ENCODE measurements around the gene MMP19.
"Not testable (repeated sequence)": the region's sequence is repeated elsewhere in the genome, so short reads cannot be mapped to it uniquely, and the experiment has no call there.

MMP19 gene

DNA sequence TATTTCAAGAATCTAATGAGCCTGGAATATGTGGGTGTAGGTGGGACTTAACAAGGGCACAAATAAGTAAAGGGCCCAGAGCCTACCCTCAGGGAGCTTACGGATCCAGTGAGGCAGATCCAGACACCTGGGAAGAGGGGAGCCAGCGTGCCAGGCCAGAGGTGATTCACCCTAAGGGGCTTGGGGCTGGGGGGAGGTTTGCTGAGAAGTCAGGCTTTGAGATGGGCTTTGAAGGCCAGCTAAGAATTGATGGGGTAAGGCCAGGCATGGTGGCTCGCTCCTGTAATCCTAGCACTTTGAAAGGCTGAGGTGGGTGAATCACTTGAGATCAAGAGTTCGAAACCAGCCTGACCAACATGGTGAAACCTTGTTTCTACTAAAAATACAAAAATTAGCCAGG, 695 bp upstream of the MMP19 start:
- DNase-seq: no peak

DNA sequence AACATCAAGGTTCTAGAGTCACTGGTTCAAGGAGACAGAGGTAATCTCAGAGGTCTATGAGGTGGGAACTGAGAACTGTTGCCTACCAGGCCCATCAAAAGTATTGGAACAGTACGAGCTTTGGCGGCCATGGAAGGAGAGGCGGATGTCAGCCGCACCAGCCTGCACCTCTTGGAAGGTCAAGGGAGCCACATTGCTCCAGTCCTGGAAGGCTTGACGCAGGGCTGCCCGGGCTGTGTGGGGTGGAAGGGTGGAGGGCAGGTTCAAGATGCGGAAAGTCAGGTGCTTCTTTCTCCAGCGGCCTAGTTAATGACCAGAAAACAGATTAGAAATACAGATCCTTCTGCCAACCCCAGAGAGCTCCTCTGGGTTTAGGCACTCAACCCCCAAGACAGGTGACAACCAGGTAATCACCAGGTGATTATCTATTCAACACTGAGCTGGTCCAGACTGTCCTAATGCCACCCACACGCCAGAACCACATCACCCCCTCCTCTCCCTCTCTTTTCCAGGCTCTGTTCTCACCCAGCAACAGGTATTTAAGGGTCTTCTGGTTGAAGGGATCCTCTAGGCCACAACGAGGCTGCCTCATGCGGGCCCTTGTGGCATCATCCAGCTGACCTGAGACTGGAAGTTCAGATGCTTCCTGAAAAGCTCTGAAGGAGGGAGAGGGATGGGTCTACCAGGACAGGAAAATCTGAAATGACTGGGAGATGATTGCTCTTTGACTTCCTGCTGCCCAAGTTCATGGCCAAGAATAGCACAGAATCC, 2.0 kb downstream of the MMP19 start:
- DNase-seq: no peak

DNA sequence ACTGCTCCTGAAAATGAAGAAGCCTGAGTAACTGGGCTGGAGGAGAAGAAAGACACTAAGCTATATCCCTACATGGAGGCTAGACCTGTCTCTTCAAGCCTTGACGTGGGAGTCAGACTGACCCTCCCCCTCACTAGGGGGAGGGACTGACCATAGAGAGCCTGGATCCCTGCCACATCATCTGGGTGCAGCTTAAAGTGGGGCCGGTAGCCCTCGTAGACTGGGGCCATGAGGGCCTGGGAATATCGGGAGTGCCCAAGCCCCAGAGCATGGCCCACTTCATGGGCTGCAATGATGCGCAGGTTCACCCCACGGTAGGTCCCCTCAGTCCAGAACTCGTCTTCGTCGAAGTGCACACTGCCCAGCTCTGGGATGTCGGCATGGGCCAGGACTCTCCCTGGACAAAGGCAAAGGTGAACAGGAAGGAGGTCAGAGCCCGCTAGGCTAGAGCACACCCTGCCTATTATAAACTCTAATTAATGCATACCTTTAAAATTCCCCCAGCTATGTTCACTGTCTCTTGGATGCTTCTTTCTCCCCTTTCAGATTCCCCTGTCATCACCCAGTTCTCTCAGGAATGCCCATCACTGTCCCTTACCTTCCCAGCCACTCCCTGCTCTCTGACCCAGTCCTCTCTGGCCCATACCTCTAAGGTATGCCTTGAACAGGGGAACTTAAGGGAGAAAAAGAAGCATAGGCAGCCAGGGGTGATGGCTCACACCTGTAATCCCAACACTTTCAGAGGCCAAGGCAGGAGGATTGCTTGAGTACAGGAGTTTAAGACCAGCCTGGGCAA, 3.2 kb downstream of the MMP19 start:
- no peak for DNase-seq

DNA sequence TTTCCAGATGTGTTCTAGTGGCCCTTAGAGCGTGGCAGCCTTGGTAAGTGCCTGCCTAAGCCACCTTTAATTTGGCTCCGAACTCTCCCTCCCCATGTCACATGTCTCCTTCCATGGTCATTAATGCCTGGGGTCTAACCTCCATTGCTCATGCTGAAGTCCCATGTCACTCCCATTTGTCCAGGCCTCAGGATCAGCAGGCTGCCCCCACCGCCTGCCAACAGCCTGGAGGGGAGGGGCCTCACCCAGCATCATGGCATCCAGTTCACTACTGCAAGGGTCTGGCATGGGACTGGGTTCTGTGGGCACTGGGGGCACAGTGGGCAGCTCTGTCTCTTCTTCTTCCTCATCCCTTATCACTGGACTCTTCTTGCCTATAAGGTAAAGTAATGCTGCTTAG, 4.4 kb downstream of the MMP19 start:
- DNase-seq: no peak

DNA sequence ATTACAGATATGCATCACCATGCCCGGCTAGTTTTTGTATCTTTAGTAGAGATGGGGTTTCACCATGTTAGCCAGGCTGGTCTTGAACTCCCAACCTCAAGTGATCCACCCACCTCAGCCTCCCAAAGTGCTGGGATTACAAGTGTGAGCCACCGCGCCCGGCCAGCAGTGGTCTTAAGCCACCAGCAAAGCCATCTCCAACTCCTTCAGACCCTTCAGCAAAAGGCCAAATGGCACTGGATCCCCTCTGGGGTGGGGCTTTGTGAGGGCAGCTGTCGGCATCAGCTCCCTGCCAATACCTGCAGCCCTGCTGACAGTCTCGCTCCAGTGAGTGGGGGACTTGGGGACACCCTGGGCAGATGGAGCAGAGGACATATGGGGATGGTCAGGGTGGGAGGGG, 8.3 kb downstream of the MMP19 start:
- DNase-seq: not testable (repeated sequence)

DNA sequence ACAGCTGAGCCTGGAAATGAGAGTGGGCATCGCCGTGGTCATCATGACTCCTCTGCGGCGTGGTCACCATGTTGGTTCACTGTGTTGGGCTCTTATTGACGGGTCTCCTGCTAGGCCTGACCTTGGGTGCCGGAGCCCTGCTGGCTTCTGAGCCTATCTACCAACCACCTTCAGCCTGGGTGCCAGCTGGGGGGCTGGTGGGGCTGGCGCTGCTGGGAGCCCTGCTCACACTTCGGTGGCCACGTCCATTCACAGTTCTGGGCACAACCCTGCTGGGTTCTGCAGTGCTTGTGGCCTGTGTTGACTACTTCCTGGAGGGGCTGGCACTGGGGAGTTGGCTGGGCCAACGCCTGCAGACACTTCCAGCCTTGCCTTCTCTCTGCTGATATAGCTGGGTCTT, 9.7 kb downstream of the MMP19 start:
- no peak for DNase-seq

DNA sequence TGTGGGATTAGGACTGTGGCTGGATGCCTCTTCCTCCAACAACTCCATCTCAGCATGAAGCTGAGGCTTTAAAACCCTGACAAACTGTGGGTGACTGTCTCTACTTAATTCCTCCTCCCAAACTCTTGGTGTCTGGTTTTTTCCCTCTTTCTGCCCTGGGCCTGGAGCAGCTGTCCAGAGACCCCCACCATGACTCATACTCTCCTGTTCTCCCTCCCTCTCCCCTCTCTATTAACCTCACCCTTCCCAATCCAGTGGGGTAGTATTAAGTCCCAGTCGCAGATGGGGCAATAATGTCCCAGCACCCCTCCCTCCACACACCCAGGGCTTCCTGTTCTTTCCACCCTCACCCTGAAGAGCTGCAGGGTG, 11.3 kb downstream of the MMP19 start:
- DNase-seq: no peak

DNA sequence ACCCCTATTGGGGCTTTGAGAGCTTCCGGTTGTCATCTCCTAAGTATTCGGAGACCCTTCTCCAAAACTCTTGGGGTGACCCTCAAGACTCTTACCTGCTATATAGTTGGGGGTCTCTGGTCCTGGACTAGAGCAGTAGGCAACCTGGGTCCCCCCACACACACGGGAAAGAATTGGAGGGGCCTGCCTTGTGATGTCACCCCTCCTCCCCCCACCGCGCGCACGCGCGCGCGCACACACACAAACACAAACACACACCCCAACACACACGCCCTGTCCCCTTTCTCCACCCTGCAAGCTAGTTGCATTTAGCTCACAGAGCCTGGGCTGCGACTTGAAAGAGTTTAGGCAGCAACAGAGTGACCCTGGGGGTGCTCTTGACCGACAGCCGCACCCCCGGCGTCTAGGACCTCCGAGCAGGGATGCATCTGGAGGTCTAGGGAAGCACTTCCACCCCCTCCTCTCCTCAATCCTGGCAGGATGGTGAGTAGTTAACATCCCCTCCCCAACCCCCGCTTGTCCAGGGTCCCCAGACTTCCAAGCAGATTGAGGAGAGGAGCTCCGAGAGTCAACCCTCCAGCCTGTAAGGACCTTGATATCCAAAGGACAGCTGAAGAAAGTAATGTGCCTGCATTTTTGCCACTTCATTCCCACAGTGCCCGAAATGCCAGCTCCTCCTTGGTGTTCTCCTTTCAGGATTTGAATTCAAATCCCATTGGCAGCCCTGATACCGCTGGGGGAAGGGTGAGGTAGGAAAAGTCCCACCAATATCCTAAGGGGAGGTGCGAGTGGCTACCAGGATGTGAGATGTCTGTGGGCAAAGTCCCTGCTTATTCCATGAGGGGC, 11.9 kb downstream of the MMP19 start:
- peak; percentile 66 for DNase-seq

DNA sequence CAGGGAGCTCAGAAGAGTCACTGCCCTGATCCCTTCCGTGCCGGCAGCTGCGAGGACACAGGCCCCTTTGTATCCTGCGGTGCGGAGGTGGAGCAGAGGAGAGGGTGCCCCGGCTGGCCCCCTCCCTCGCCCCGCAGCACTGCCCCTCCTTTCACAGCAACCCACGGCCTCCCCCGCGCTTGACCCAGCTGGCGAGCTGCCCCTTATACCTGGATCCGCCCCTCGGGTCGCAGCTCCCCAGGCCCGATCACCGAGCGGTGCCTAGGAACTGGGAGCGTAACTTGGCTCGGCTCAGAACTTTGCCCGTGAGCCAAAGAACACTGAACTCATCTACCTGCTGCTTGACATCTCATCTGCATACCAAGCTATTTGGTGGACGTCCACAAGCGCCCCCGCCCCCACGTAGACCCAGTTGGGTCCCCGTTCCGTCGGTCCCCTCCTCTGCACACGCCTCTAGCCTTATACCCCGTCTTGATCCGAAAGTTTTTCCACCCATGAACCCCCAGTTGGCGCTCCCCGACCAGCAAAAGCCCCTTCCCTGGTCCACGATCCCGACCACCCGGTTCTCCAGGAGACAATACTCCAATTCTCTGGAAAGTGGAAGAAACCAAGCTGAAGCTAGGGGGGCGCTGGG, 12.7 kb downstream of the MMP19 start:
- peak; percentile 27 for DNase-seq

DNA sequence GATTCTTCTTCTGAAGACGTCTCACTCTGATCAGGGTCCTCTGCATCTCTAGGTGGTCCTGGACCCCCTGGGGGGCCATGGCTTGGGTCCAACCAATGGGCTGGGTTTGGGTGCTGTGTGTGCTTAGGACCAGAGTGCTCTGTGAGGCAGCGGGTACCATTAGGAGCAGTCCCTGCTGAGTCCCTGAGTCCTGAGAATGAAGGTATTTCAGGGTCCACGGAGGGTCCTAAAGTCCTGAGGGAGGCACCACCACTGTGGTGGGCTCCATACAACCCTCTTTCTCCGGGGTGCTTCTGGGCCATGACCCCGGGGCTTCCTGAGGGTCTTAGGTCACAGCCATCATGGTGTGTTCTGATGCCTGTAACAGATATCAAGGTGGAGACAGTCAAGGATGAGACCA, 14.4 kb downstream of the MMP19 start:
- no peak for DNase-seq

DNA sequence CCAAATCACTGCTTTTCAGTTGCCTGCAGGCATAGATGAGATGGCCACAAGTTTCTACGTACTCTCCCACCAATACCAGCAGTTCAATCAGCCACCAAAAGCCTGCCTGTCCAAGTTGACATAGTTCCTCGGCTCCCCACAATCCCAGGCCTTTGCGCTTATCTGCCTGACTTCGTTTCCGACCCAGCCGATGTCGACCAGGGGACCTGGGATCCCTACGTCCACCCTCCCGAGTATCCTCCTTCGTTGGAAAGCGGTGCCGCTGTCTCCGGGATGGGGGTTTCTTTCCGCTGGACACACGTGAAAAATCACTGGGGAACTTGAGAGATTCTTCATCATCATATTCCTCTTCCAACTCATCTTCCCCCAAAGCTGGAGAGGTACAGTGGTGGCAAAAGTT, 14.9 kb downstream of the MMP19 start:
- DNase-seq: no peak

DNA sequence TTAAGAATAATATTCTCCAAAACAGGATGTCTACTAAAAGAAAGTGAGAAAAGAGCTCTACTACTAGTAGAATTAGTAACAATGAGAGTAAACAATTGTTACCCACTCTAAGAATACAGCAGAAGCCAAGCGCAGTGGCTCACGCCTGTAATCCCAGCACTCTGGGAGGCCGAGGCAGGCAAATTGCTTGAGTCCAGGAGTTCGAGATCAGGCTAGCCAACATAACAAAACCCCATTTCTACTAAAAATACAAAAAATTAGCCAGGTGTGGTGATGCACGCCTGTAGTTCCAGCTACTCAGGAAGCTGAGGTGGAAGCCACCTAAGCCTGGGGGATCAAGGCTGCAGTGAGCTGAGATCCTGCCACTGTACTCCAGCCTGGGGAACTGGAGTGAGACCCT, 18.0 kb downstream of the MMP19 start:
- no peak for DNase-seq

DNA sequence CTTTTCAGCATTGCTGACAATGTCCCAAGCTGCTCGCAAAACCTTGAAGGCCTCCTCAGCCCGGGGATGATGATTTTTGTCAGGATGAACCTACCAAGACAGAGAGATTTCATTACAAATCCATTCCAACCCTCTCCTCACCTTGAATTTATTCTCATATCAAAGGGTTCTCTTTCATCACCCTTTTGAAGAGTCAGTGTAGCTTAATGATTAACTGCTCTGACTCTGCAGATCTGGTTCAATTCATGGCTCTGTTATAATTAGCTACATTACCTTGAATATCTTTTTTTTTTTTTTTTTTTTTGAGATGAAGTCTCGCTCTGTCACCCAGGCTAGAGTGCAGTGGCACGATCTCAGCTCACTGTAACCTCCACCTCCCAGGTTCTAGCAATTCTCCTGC, 19.3 kb downstream of the MMP19 start:
- DNase-seq: no peak

DNA sequence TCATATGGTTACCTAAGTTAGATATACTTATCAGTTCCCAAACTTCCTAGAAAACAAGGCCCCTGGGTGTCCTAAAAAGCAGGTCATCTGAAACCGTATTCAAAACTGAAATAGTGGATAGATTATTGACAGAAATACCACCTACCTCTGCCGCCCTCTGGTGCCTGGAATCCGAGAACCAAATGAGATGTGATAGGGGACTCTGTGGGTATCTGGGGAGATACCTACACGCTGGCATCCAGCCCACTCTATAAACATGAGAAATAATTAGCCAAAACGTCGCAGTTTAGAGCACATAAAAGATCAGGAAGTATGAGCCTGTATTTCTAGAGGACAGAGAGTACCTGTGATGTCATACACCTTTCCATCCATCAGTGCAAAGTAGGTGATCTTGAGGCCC, 20.5 kb downstream of the MMP19 start:
- no peak for DNase-seq

DNA sequence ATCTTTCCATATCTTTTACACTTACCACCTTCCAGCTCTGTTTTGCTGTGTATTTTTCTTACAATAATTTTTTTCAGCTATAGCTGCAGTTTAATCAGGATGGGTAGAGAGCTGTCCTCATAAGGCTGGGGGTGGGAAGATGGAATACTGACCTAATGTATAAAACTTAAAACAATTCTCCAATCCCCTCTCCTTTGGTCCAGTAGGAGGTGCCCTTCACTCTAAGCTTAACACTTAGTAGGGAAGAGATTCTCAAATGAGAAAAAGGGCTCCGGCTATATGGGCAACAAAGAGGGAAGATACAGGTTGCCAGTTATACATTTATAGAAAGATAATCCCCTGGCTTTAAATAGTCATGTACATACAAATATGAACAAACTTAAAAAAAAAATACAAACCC, 22.1 kb downstream of the MMP19 start:
- no peak for DNase-seq

DNA sequence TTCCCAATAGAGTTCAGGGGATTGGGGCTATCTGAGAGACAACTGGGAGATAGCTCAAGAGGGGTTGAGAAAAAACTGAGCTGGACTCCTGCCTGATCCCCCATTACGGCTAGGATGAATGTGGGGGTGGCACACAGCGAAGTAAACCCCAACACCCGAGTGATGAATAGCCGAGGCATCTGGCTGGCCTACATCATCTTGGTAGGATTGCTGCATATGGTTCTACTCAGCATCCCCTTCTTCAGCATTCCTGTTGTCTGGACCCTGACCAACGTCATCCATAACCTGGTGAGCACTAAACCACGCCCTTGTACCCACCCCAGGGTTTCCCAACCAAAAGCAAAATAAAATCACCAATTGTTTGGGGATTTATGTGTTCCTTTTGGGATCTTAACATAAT, 23.9 kb downstream of the MMP19 start:
- no peak for DNase-seq

DNA sequence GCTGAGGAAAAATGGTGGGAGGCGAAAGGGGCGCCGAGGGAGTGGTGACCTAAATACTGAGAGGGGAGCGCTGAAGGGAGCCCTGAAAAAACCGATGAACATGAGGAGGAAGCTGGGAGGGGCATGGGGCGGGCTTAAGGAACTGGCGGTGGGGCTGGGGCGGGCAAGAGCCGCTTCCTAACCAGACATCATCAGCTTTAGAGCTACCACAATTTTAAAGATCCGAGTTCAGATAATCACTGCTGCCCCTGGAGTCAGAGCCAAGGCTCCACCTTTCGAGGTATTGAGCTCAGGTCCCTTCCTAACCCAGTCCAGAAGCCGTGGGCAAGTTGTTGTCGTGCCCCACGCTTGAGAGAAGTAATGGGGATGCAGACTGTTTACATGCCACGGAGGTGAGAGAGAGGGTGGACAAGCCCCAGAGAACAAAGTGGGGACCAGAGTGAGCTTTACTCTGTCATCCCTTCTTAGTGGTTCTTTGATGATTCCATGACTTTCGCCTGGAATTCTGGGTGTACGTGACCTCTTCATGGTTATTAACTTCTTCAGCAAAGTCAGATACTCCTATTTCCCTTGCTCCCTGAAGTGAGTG, 24.5 kb downstream of the MMP19 start:
- no peak for DNase-seq

DNA sequence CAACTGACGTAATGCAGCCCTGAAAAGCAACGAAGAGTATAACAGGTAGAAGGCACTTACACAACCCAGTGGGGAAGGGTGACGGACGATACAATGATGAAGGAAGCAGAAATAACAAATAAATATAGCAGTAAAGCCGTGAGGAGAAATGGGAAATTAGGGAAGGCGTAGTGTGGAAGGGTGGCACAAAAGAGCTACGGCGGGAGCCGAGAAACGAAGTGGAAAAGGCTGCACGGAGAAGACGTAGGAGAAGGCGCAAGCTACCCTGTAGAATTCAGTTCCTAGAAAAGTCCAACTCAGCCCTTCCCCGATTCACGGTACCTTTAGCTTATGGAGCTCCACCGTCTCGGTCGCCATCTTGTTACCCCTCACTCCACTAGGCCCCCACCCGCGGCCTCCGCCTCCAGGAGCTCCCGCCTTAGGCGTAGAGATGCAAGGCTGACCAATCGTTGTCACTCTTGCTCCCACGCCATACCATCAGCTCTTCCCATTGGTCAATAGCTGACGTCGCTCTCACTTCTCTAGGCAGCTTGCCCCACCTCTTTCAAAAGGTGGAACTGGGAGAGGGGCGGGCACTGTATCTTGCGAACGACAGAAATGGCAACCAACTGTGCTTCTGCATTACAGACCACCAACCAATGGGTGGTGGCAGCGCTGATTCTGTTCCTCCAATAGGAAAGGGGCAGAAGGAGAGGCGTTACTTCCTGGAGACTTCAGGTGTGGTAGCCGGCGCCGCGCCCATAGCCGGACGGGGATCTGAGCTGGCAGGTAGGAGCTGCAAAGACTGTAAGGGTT, 25.2 kb downstream of the MMP19 start, which contains the start of the genes ORMDL2 and SARNP:
ORMDL2 (plus strand) TSS at position 697 of the 795 bp plus-strand sequence. CDS start 959 bp downstream, outside the sequence.
SARNP (minus strand) TSS at position 380 of the 795 bp plus-strand sequence; CDS start at position 357, 23 bp downstream.
- DNase-seq: peak; percentile 100

DNA sequence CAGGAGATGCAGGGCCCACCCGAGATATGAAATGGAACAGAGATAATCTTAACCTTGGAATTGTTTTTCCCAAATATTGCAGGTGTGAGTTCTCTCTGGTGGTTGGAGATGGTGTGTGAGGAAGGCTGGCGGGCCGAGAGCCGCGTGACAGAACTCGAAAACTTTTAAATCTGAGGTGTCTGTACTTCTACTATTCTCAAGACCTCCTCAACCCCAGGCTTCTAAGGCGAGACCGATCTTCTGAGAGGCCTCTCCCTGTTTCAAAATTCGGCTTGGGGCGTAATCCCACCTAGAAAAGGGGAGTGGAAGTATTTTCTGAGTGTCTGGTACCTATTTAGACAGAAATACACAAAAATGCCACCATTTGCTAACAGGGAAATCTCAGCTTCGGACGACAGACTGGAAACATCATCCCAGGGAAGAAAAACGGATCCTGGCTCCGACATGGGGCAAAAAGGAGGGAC, 25.8 kb downstream of the MMP19 start:
- DNase-seq: no peak

DNA sequence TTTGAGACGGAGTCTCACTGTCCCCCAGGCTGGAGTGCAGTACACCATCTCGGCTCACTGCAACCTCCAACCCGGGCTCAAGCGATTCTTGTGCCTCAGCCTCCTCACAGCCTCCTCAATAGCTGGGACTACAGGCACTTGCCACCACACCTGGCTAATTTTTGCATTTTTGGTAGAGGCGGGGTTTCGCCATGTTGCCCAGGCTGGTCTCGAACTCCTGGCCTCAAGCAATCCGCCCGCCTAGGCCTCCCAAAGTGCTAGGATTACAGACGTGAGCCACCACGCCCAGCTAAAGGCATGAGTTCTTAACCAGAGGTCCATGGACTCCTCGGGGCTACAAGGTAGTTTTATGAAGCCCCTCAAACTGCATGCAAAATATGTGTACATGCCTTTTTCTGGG, 27.3 kb downstream of the MMP19 start:
- no peak for DNase-seq

DNA sequence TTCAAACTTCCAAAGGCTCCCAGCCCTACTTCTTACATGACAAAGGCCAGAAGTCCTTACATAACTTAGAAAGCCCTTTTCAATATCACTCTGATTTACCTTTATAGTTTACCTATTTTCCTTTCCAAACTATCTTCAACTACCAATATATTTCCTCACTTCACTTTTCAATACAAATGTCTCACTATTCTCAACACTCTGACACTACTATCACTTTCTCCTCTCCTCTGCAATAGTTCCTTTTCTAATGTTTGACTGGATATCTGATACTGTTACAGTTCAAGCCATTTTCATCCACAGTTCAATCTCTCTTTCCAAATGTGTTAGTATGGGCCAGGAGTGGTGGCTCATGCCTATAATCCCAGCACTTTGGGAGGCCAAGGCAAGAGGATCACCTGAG, 28.5 kb downstream of the MMP19 start:
- DNase-seq: no peak

All from CD4-positive, alpha-beta T cell treated with Interleukin-10 for 1 hour (primary cell).